OCI-LY3 (cell line): ENCODE results near the gene KLKB1.

Experiments used
- CTCF ChIP-seq: fragments of 200-600, 300-600 bp; sonication (generic); IDR thresholded peaks from 2 replicates; pipeline ENCODE4 v1.5.1; 2014; ENCODE audit warnings: antibody characterized with exemption, low read length, low read depth
- EZH2phosphoT487 ChIP-seq: fragments of 200-600 bp; shearing (Covaris generic); IDR thresholded peaks from 2 replicates; pipeline ENCODE4 v1.6.1; 2018; ENCODE audit warnings: antibody characterized with exemption, mixed run types, low read depth

- TF ChIP-seq CTCF (no peak), EZH2phosphoT487 (no peak)
These were observed 33.5 kb upstream of the KLKB1 start for GRCh38 chr4:186193851-186194250.
